ENCODE measurements around the gene PTPRR. TPM values are rescaled to one million over a fixed set of nuclear protein-coding genes. Genes with fewer than 3 reads are reported as not detected.

The PTPRR gene
- total and polyA plus RNA-seq, 2 donors (not counting 1 experiment from before 2014, with no cell fraction given): not detected

GRCh38 chr12:70824511-70824910 lies 96.0 kb downstream of the PTPRR start:
- no peak overlapping the region for H3K4me2 ChIP-seq (replicated peaks; ENCODE audit: low read depth, low read length, poor library complexity, severe bottlenecking)
- POLR2A ChIA-PET: no interaction called here
- no peak for ATAC-seq (ENCODE audit: low read depth)

More at GRCh38 chr12:70824511-70824910, 96.0 kb downstream of the PTPRR start:
- 57% methylated on average over 1 of the region's 4 CpGs for WGBS (ENCODE audit: insufficient coverage)
- intact Hi-C loops (cut with micrococcal nuclease): no loop called here
- no peak overlapping the region for H3K4me3 Mint-ChIP-seq
- peaks cover 3% of the 10 kb centered on the region for H3K9me3 Mint-ChIP-seq (ENCODE audit: insufficient read depth)
- no peak overlapping the region for H3K27ac Mint-ChIP-seq
- CTCF ChIA-PET: no interaction called here
- H3K9ac ChIP-seq (ENCODE audit: low read length): no peak overlapping the region
- H3K79me2 ChIP-seq (ENCODE audit: control insufficient read depth, insufficient read depth, low read length): no peaks in the 10 kb centered on the region
- no peaks in the 10 kb centered on the region for H4K20me1 ChIP-seq (ENCODE audit: control insufficient read depth, insufficient read depth, low read length, poor library complexity, severe bottlenecking)
- H3K27me3 Mint-ChIP-seq: no peaks in the 10 kb centered on the region
- no peak for DNase-seq
- H3K27ac ChIP-seq (ENCODE audit: low read length in 2 of 2): no peak overlapping the region
- H3K4me1 ChIP-seq (ENCODE audit: control insufficient read depth in 2 of 2, insufficient read depth in 2 of 2, low read length in 2 of 2): no peaks in the 10 kb centered on the region
- H3K27me3 ChIP-seq (replicated peaks in 1 of 4; ENCODE audit: control extremely low read depth in 1 of 4, control insufficient read depth in 3 of 4, insufficient read depth in 4 of 4, low read length in 3 of 4): no peaks in the 10 kb centered on the region
- H3K36me3 ChIP-seq (replicated peaks in 1 of 2; ENCODE audit: control extremely low read depth in 1 of 2, control insufficient read depth in 1 of 2, extremely low read depth in 1 of 2, insufficient read depth in 2 of 2, low read length in 1 of 2): no peaks in the 10 kb centered on the region
- no peaks in the 10 kb centered on the region for H3K4me1 Mint-ChIP-seq
- TF ChIP-seq CTCF (IDR thresholded peaks at IDR 0.05) (no peak), EZH2 (IDR thresholded peaks at IDR 0.05; ENCODE audit: borderline replicate concordance, insufficient read depth, low read depth, low read length, poor library complexity, severe bottlenecking) (no peak)
- no peak overlapping the region for H2AFZ ChIP-seq (ENCODE audit: insufficient read depth, low read depth, low read length, poor library complexity, severe bottlenecking)
- no peak overlapping the region for H3K4me3 ChIP-seq (ENCODE audit: control extremely low read depth in 1 of 5, extremely low read depth in 1 of 5, insufficient read depth in 1 of 5, low read depth in 2 of 5, low read length in 4 of 5)
- H3K9me3 ChIP-seq (ENCODE audit: control extremely low read depth in 1 of 3, control insufficient read depth in 2 of 3, insufficient read depth in 1 of 3, low read length in 2 of 3): peaks cover 0 to 11% (median 0%) of the 10 kb centered on the region in 3 donors

All from B cell (primary cell).